Activated effector memory CD4-positive, alpha-beta T cell treated with Interleukin-2 at 50 U/mL for 16 hours (primary cell): ENCODE results near the gene SIK3.

Experiments
- DNase-seq: peaks from one replicate; pipeline ENCODE4 v3.0.0-alpha.2; 2020

The SIK3 gene

DNA sequence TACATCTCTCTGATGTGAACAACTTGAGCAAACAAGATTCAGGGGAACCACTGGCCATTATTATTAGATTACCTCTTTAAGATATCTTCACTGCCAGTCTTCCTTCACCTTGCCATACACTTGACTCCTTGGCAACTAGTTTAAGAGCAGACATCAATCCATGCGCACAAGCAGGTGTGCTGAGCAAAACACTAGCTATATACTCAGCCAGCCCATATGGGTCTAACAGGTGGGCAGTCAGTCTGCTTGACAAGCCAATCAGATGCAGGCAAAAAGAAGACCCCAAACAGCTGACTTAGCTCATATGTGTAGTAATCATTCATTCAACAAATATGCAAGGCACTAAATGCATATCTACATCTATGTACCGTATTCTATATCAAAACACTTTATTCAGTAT, 101.2 kb downstream of the SIK3 start:
- DNase-seq = no peak

DNA sequence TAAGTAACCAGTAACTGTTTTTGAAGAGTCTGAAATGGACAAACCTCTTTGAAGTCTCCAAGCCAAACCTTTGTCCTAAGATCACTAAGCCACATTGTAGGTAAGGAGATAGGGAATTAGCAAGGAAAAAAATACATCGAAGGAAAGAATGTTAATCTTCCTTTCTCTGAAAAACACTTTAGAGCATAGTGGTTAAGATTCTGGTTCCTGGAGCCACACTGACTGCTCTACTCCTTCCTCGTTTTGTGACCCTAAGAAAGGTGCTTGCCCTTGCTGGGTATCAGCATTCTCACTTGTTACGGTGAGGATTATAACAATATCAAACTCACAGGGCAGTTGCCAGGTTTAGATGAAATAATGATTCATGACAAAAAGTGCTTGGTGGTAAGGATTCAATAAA, 104.0 kb downstream of the SIK3 start:
- no peak for DNase-seq

DNA sequence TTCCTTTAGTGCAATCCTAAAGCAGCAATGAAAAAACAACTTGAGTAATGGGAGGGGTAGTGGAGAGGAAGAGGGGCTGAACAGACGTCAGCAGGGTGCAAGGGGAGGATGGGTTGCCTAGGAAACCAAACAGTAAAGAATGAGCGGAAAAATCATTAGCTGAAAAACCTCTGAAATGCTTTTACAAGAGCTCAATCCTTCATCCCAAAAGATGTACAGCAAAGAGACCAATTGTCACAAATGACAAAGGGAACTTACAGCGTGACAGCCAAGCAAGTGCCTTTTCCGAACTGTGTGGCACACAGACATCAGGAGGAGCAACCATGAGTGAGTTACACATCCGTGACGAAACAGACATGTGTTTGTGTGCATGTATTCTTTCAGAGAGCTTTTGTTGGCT, 104.6 kb downstream of the SIK3 start:
- no peak for DNase-seq

DNA sequence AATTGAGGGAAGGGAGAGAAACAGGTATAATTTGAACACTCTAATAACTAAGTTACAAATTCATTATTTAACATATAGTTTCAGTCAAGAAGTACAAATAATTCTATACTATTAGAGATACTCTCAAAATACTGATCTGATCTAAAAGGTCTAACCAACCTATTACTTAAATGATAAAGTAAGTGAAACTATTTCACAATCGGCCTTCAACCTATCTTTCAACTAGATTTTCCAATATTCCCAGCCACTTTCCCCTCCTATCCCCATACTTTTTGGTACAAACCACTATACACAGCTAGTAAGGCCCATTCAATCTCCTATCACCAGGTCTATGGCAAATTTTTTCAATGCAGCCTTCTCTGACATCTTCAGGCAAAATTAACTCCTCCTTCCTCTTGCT, 106.7 kb downstream of the SIK3 start:
- DNase-seq = no peak

DNA sequence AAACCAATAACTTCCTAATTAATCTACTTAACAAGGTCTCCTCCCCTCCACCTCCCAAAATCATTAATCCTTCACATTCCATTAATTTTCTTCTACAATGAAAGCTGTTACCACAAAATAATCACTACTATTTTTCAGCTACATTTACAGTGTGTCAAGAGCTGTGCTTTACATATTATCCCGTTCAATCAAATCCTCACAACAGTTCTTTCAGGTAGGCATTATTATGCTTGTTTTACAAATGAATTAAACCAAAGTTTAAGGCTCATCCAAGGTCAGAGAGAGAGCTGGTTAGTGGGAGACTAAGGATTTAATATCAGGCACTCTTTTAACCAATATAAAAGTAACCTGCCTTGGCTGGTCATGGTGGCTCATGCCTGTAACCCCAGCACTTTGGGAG, 107.4 kb downstream of the SIK3 start:
- DNase-seq = no peak

DNA sequence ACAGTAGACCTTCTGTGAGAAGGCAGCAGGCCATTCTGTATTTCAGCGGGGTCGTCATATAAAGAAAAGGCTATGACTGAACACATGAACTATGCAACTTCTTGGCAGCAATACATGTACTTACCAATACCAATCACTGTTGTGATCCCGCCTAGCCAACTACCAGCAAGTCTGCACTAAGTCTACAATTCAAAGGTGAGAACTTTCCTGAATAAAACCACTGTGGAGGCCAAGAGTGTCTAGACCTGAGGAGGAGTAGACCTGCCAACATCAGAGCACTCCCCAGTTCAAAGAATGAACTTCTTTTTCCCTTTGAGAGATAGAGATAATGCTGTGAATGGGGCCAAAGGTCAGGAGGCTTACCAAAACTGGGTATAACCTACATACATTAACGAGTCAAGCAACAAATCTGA, 108.2 kb downstream of the SIK3 start:
- DNase-seq = no peak

DNA sequence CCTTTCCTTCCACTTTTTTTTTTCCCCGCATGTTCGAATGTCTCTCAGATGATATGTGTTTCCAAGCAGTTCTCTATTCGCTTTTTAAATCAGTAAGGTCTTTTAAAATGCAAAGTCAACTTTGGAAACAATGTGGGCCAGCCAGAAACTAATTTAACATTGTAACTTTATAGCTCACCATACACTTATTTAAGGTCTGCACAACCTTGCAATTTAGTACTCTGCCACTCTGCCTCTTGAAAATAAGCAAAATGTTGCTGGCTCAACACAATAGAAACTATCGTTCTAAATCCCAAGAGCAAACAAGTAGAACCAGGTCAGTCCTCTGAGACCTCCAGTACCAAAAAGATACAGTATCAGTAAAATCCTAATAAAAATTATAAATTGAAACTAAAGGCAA, 109.0 kb downstream of the SIK3 start:
- DNase-seq = no peak

DNA sequence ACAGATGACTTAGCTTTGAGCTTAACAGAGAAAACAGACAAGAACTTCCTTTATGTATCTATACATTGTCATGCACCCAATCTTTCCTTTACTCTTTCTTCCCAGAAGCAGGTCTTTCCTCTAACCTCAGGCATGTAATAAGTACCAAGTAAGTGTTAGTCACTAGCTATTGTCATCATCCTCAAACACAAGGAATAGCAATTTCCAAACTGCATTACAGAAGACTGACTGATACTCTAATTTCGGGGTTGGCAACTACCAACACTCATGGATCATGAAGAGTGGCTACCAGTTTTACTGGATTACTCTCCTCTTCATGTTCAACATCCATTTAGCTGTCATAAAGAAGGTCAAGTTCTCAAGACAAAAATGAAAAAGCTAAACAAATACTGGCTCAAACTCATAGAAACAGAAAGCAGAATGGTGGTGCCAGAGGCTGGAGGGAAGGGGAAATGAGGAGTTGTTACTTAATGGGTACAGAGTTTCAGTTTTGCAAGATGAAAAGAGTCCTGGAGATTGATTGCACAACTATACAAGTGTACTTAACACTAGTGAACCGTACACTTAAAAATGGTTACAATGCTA, 111.6 kb downstream of the SIK3 start:
- DNase-seq = no peak

DNA sequence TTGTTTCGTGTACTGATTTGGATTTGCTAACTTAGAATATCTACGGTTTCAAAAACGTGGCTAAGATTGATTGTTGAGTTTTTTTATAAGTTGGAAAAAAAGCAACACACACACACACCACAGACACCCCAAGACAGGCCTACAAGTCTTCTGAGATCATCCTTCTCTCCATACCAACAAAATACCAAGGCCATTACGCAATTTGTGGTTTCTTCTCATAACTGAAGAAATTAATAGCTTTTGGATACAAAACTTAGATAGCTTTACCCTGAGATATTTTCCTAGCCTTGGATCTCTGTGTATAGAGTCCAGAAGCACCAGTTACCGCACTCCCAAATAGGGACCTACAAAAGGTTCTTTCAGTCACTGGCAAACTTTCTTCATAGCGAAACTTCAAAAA, 113.6 kb downstream of the SIK3 start:
- DNase-seq = no peak

DNA sequence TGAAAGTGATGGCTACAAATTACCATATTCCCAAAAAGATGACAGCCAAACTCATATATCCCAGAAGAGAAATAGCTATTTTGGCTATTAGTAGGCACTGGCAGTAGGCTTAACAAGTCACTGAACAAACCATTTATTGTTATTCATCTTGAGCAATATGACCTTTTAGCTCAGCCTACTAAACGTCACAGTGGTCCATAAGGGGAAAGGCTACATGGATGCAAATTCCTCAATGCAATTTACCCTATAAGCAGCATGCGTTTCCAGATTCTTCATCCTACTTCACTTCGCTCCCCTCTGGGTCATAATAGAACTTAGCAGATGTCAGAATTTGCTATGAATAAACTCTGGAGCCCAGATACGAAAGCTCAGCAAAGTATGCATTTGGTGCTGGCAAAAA, 114.0 kb downstream of the SIK3 start:
- no peak for DNase-seq

DNA sequence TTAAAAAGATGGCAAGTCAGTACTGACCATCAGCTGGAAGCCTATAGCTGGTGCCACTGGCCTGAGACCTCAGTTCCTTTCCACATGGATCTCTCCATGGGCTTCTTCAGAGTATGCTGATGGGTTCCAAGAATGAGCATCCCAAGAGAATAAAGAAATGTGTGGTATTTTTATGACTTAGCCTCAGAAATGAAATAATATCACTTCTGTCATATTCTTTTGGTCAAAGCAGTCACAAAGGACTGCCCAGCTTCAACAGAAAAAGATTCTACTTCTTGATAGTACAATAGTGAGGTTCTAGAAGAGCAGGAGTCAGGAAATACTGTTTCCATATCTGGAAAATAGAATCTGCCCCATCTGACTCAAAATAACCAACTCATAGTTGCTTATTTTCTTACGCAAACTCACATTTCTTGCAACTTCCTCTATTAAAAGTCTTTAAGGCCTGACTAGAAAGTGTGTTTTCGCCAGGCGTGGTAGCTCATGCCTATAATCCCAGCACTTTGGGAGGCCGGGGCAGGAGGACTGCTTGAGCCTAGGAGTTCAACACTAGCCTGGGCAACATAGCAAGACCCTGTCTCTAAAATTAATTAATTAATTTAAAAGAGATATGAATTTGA, 116.9 kb downstream of the SIK3 start:
- no peak for DNase-seq

DNA sequence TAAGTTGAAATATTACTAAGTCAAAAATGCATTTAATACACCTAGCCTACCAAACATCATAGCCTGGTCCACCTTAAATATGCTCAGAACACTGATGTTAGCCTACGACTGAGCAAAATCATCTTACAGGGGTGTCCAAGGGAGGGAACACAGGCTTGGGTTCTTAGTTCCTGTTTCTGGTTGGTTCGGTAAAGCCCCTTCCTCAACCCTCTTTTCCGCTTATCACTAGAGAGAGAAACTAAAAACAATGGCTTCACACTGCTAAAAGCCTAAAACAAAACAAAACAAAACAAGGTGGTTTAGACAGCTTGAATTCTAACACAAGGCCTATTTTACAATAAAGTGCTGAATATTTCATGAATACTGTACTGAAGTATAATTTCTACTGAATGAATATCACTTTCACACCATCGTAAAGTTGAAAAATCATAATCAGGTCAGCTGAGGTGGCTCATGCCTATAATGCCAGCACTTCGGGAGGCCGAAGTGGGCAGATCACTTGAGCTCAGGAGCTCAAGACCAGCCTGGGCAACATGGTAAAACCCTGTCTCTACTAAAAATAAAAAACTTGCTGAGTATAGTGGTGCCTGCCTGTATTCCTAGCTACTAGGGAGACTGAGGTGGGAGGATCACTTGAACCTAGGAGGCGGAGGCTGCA, 118.0 kb downstream of the SIK3 start:
- DNase-seq = no peak

DNA sequence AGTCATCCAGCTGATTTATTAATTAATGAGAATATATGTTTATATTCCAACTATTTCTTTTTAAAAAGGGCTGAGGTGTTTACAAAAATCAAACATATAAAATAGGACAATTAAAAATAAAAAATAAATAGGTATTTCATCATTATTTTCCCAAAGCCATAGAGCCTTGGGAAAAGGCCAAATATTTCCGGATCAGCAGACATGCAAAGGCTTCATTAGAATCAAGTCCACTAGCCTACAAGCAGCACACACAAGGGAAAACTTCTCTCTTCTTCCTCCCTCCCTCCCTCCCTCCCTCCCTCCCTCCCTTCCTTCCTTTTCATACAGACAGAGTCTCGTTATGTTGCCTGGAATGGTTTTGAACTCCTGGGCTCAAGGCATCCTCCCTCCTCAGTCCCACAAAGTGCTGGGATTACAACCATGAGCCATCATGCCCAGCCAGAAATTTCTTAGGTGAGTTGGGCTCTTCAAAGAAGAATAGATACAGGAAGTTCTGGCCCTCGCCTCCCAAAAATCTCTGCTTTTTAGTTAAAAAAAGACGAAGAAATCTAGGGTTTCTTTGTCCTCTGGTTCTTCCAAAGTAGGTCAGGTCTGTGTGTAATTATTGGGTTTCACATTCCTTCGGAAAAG, 121.2 kb downstream of the SIK3 start:
- no peak for DNase-seq

DNA sequence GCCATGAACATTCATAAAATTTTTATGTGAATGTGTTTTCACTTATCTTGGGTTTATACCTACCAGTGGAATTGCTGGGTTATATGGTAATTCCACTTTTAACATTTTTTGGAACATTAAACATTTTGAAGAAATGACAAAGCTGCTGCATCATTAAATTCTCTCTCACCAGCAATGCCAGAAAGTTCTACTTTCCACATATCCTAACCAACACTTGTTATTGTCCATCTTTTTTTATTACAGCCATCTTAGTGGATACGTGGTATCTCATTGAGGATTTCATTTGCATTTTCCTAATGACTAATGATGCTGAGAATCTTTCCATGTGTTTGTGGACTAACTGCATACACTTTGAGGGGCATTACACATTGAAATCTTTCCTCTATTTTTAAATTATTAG, 122.6 kb downstream of the SIK3 start:
- DNase-seq = no peak

DNA sequence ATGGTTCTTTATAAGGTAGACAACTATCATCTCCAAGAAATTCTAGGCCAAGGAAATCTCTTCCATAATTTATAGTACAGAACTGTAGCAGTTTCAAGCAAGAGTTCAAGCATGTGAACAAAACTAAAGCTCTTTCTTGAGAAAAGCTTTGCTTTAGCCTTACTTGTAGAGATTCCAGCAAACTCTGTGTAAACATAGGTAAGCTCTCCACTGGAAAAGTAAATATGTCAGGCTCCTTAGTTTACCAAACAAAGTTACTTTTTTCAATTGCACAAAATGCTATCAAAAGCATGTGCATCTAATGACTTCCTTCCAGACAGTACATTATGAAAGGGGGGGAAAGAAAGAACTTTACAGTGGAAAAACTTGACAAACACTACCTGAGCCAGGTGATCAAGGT, 125.0 kb downstream of the SIK3 start:
- DNase-seq = no peak

DNA sequence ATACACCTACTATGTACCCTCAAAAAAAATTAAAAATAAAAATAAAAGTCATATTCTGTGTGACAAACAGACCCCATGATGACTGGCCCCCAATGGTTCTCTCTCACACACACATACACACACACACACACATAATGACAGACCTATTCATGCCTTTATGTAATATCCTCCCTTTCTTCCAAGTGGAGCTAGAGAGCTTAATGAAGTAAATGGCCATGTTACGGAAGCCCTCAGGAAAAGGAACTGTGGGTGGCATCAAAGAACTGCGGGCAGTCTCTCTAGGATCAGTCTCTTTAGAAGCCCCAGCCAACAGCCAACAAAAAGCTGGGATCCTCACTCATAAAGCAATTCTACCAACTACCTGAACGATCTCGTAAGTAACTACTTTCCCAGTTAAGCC, 125.5 kb downstream of the SIK3 start:
- DNase-seq = no peak

DNA sequence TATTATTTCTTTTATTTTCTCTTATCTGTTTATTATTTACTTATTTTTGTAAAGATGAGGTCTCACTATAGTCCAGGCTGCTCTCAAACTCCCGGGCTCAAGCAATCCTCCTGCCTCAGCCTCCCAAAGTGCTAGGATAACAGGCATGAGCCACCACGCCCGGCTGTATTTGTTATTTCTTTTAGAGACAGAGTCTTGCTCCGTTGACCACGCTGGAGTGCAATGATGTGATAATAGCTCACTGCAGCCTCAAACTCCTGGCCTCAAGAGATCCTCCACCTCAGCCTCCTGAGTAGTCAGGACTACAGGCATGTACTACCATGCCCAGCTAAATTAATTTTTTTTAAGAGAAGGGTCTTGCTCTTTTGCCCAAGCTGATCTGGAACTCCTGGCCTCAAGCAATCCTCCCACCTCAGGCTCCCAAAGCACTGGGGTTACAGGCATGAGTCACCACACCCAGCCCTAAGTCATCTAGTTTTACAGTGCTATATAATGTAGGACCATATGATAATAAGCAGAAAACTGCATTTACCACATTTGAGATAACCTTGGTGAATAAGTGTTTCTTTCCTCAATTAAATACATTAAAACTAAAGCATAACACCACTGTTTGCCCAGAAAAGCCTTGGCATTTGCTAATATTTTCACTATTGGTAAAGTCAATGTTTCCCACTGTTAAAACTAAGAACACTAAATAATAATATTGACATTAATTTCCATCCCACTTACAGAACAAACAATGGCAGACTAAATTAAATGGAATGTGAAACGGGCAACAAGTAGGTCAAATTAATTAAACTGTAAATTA, 127.5 kb downstream of the SIK3 start:
- DNase-seq = no peak

DNA sequence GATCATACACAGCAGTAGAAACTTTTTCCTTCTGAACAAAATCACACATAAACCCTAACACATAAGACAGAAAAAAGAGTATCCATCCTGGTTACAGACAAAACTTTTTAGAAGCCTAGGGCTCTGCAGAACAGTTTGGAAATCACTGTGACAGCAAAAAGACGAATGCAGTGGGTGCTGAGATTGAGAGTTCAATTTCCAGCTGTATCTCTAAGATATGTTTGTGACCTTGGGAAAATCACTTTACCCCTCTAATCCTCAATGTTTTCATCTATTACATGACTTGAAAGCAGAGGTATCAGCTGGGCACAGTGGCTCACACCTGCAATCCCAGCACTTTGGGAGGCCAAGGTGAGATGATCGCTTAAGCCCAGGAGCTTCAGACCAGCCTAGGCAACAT, 128.5 kb downstream of the SIK3 start:
- DNase-seq = no peak

DNA sequence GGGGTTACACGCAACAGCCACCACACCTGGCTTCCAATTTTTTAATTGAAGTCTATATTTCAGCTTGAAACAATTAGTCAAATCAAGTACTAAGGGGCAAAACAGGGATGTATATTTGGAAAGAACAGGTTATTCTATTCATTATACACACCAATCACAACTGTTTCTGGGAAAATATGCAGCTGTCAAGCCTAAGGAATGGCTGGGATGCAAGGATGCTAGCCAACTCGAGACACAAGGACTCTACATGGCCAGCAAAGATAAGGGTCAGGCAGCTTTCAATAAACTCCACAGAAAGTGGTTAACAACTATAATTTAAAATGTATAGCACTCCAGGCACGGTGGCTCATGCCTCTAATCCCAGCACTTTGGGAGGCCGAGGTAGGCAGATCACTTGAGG, 134.0 kb downstream of the SIK3 start:
- no peak for DNase-seq

DNA sequence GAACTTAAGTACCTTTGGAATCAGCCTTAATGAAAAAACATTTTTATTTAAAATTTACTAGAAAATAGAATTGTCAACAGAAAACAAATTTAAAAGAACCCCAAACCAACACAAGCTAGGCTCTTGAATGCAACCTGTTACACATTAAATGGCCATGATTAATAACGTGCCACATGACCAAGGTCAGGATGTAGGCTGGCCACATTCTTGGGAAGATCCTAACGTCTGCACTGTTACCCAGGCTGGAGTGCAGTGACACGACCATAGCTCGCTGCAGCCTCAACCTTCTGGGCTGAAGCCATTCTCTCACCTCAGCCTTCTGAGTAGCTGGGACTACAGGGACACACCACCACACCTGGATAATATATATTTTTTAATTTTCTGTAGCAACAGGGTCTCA, 134.4 kb downstream of the SIK3 start:
- no peak for DNase-seq

DNA sequence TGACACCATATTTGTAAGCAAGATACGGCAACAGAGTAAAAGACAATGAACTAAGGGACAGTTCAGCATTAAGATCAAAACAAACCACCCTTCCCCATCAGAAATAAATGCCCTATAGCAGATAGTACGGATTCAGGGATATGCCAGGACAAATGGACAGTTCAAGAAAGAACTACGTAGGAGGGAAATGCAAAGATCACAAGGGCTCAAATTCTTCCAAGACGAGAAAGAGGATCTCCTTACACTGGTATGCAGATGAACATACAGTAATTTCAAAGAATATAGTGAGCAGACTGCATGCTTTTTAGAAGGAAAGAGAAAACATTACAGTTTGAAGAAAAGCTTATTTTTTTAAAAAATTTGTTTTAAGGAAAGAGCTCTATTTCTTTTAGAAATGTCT, 136.1 kb downstream of the SIK3 start:
- DNase-seq = no peak

DNA sequence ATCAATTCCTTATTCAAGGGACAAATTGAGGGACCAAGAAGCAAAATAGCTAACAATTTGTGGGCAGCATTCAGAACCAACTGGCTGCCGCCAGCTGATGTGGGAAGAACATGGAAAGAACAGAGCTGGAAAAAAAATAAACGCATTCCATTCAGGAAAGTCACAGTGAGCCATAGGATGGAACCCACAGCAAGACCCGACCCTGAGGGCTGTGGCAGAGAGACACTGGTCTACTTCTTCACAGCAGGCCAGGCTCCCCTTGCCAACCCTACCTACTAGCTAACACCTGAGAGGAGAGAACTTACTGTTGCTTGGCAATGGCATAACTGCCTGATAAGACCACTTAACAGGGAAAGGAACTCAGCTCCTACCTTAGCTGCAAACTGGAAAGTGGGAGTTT, 137.3 kb downstream of the SIK3 start:
- DNase-seq = no peak

DNA sequence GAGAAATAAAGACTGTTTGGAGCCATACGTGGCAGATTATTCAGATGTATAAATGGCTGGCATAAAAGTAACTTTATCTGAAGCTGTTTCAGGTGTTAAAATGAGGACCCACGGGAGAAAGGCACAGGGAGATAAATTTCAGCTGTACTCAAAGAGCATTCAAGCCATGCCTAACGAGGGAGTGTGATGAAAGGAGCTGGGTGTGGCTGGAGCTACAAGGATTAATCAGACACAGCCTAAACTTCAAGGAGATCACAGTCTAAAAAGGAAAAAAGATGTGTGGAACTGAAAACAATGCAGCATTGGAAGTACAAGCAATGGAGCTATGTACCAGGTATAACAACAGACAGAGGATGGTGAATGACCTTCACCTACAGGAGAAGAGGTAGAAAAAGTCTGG, 140.0 kb downstream of the SIK3 start:
- no peak for DNase-seq

DNA sequence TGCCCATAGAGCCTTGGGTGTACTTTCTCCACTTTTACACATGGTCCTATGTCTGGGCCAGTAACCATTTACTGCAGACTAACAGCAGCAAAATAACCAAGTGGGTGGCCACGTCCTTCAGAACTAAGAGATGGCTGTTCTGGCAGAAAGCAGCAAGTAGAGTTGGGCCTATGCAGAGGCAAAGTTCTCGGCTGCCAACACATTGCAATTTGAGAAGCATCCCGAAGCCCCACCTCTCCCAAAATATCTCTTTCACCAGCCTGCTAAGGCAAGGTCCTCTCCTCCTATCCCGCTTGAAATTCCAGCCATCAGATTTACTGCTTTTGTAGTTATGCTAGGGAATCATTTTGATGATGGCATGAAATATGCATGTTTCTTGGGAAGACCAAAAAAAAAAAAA, 142.3 kb downstream of the SIK3 start:
- no peak for DNase-seq
